ENCODE results near the gene TBXAS1. TPM values are rescaled to one million over a fixed set of nuclear protein-coding genes. Genes with fewer than 3 reads are reported as not detected.

The TBXAS1 gene
- total RNA-seq, 2 donors from 2014 or later: 30.1 to 66.6 TPM

- no peak overlapping the region for H3K27ac ChIP-seq
- TF ChIP-seq, protein P1, sequence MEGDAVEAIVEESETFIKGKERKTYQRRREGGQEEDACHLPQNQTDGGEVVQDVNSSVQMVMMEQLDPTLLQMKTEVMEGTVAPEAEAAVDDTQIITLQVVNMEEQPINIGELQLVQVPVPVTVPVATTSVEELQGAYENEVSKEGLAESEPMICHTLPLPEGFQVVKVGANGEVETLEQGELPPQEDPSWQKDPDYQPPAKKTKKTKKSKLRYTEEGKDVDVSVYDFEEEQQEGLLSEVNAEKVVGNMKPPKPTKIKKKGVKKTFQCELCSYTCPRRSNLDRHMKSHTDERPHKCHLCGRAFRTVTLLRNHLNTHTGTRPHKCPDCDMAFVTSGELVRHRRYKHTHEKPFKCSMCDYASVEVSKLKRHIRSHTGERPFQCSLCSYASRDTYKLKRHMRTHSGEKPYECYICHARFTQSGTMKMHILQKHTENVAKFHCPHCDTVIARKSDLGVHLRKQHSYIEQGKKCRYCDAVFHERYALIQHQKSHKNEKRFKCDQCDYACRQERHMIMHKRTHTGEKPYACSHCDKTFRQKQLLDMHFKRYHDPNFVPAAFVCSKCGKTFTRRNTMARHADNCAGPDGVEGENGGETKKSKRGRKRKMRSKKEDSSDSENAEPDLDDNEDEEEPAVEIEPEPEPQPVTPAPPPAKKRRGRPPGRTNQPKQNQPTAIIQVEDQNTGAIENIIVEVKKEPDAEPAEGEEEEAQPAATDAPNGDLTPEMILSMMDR (IDR thresholded peaks at IDR 0.05): no peak
- H3K9me3 ChIP-seq: no peaks in the 10 kb centered on the region
- no peak overlapping the region for H3K4me3 ChIP-seq
- DNase-seq (ENCODE audit: low spot score) (no peak), ATAC-seq (ENCODE audit: insufficient number of reproducible peaks, low FRiP score, low read depth) (no peak)
- H3K36me3 ChIP-seq: peaks cover 15% of the 10 kb centered on the region
- no peaks in the 10 kb centered on the region for H3K27me3 ChIP-seq (replicated peaks; ENCODE audit: insufficient read depth)
- peaks cover 0 to under 1% of the 10 kb centered on the region in 2 donors for H3K4me1 ChIP-seq (ENCODE audit: control insufficient read depth in 1 of 2, low read depth in 2 of 2)
Measured at GRCh38 chr7:140028311-140028710, 199.2 kb downstream of the TBXAS1 start.

DNA sequence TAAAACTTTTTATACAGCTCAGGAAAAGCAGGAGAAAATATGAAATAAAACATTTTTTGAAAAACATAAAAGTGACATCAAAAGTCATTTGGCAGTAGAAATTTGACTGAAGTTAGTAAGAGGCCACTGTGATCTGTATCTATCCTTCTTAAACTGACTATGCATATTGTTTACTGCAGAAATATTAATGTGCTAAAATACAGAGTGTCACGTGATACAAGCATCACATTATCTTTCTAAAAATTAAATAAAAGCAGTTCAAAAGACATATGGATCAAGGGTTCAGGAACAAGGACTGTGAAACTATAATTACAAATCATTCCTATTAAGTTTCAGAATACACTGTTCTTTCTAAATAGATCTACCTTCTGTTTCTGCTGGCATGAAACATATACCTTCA, 200.0 kb downstream of the TBXAS1 start:
- Histone ChIP-seq H3K4me3 (no peak overlapping the region), H3K36me3 (peaks cover 15% of the 10 kb centered on the region), H3K27me3 (replicated peaks; ENCODE audit: insufficient read depth) (no peaks in the 10 kb centered on the region), H3K27ac (no peak overlapping the region), H3K4me1 (ENCODE audit: control insufficient read depth in 1 of 2, low read depth in 2 of 2) (no peaks in the 10 kb centered on the region), H3K9me3 (no peaks in the 10 kb centered on the region)
- DNase-seq (ENCODE audit: low spot score): no peak
- ATAC-seq (ENCODE audit: insufficient number of reproducible peaks, low FRiP score, low read depth): no peak
- TF ChIP-seq, protein P1 (IDR thresholded peaks at IDR 0.05): no peak

- Histone ChIP-seq H3K36me3 (peaks cover 15% of the 10 kb centered on the region), H3K4me1 (ENCODE audit: control insufficient read depth in 1 of 2, low read depth in 2 of 2) (no peaks in the 10 kb centered on the region), H3K27me3 (replicated peaks; ENCODE audit: insufficient read depth) (no peaks in the 10 kb centered on the region), H3K4me3 (no peak overlapping the region), H3K9me3 (no peaks in the 10 kb centered on the region), H3K27ac (no peak overlapping the region)
- TF ChIP-seq, protein P1 (IDR thresholded peaks at IDR 0.05): no peak
- DNase-seq (ENCODE audit: low spot score) (no peak), ATAC-seq (ENCODE audit: insufficient number of reproducible peaks, low FRiP score, low read depth) (no peak)
Measured at GRCh38 chr7:140031364-140031763, 202.3 kb downstream of the TBXAS1 start.

- H3K36me3 ChIP-seq: peaks cover 17% of the 10 kb centered on the region
- DNase-seq (ENCODE audit: low spot score): no peak
- no peak overlapping the region for H3K4me3 ChIP-seq
- no peaks in the 10 kb centered on the region for H3K27me3 ChIP-seq (replicated peaks; ENCODE audit: insufficient read depth)
- H3K4me1 ChIP-seq (ENCODE audit: control insufficient read depth in 1 of 2, low read depth in 2 of 2): no peaks in the 10 kb centered on the region
- ATAC-seq (ENCODE audit: insufficient number of reproducible peaks, low FRiP score, low read depth): no peak
- TF ChIP-seq, protein P1 (IDR thresholded peaks at IDR 0.05): no peak
- H3K9me3 ChIP-seq: no peaks in the 10 kb centered on the region
- no peak overlapping the region for H3K27ac ChIP-seq
Measured at GRCh38 chr7:140033036-140033435, 204.0 kb downstream of the TBXAS1 start.

DNA sequence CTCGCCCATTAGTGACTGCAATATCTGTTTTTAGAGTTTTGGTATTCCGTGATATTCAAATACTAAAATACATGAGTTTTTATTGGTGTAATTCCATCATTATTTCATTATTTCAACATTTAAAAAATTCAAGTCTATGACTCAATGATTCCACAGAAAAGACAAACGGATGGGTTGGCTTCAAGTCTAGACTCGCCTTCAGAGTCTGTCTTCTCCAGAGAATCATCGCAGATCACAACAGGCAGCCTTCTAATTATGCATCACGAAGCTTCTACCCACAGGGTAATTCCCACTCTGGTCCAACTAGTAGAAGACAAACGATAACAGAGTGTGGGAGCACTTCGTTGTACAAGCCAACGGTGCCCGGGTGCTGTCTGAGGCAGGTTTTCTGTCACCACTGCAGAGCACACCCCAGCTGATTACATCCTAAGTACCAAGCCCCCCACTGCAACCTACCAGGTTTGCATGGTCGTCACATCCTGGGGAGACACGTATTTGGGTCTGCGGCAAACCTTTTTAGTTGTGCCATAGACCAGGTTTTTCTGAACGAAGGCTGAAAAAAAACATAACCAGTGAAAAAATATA, 204.8 kb downstream of the TBXAS1 start:
- ATAC-seq (ENCODE audit: insufficient number of reproducible peaks, low FRiP score, low read depth): no peak
- no peak overlapping the region for H3K27ac ChIP-seq
- TF ChIP-seq, protein P1 (IDR thresholded peaks at IDR 0.05): no peak

More for the DNA sequence above, 204.8 kb downstream of the TBXAS1 start:
- DNase-seq (ENCODE audit: low spot score): no peak
- H3K4me1 ChIP-seq (ENCODE audit: control insufficient read depth in 1 of 2, low read depth in 2 of 2): no peaks in the 10 kb centered on the region
- H3K36me3 ChIP-seq: peaks cover 14% of the 10 kb centered on the region
- H3K9me3 ChIP-seq: no peaks in the 10 kb centered on the region
- no peak overlapping the region for H3K4me3 ChIP-seq
- H3K27me3 ChIP-seq (replicated peaks; ENCODE audit: insufficient read depth): no peaks in the 10 kb centered on the region

Data from thoracic aorta (tissue), 2 donors.